SK-N-SH treated with all-trans-retinoic acid at 6 μM for 48 hours (cell line): ENCODE results near the gene HRH3.

Source experiments
- ATAC-seq: fragments of 200-7000 bp; cut with Tn5 transposase; 3 replicates; pipeline ENCODE4 v1.9.1; 2020; ENCODE audit warnings: mild to moderate bottlenecking, moderate library complexity
- BACH2 ChIP-seq: fragments of 250-450 bp; sonication (Bioruptor Pico); IDR thresholded peaks from 2 replicates; pipeline ENCODE4 v1.9.0; 2021; ENCODE audit warnings: mild to moderate bottlenecking, borderline replicate concordance
- CREB5 ChIP-seq: fragments of 250-450 bp; sonication (Bioruptor Pico); IDR thresholded peaks from 2 replicates; pipeline ENCODE4 v1.5.1; 2020; ENCODE audit warnings: low read depth, mild to moderate bottlenecking, moderate library complexity
- CSDC2 ChIP-seq: fragments of 250-450 bp; sonication (Bioruptor Pico); IDR thresholded peaks from 2 replicates; pipeline ENCODE4 v1.5.0; 2020; ENCODE audit warnings: mild to moderate bottlenecking, moderate library complexity
- CSRNP3 ChIP-seq: fragments of 250-450 bp; sonication (Bioruptor Pico); IDR thresholded peaks from 2 replicates; pipeline ENCODE4 v1.5.1; 2021; ENCODE audit warnings: mild to moderate bottlenecking, moderate library complexity
- ESRRG ChIP-seq: fragments of 250-450 bp; sonication (Bioruptor Pico); IDR thresholded peaks from 2 replicates; pipeline ENCODE4 v1.6.1; 2021; ENCODE audit warnings: mild to moderate bottlenecking
- GLIS3 ChIP-seq: fragments of 250-450 bp; sonication (Bioruptor Pico); IDR thresholded peaks from 2 replicates; pipeline ENCODE4 v1.5.0; 2020; ENCODE audit warnings: mild to moderate bottlenecking, moderate library complexity
- PATZ1 ChIP-seq: fragments of 250-450 bp; sonication (Bioruptor Pico); IDR thresholded peaks from 2 replicates; pipeline ENCODE4 v1.8.0; 2020; ENCODE audit warnings: mild to moderate bottlenecking, moderate library complexity, borderline replicate concordance
- POU6F1 ChIP-seq: fragments of 250-450 bp; sonication (Bioruptor Pico); IDR thresholded peaks from 2 replicates; pipeline ENCODE4 v1.8.0; 2021; ENCODE audit warnings: low read depth, mild to moderate bottlenecking, moderate library complexity, borderline replicate concordance
- PPARA ChIP-seq: fragments of 250-450 bp; sonication (Bioruptor Pico); IDR thresholded peaks from 2 replicates; pipeline ENCODE4 v1.5.0; 2020; ENCODE audit warnings: mild to moderate bottlenecking, borderline replicate concordance
- RARB ChIP-seq: fragments of 250-450 bp; sonication (Bioruptor Pico); IDR thresholded peaks from 2 replicates; pipeline ENCODE4 v1.8.0; 2021; ENCODE audit warnings: mild to moderate bottlenecking, moderate library complexity
- SNAI2 ChIP-seq: fragments of 250-450 bp; sonication (Bioruptor Pico); IDR thresholded peaks from 2 replicates; pipeline ENCODE4 v1.5.0; 2020; ENCODE audit warnings: mild to moderate bottlenecking, moderate library complexity
- TCF4 ChIP-seq: fragments of 250-450 bp; sonication (Bioruptor Pico); IDR thresholded peaks from 2 replicates; pipeline ENCODE4 v1.8.0; 2021; ENCODE audit warnings: mild to moderate bottlenecking, moderate library complexity, borderline replicate concordance
- TOX ChIP-seq: fragments of 250-450 bp; sonication (Bioruptor Pico); IDR thresholded peaks from 2 replicates; pipeline ENCODE4 v1.8.0; 2021; ENCODE audit warnings: mild to moderate bottlenecking, moderate library complexity, borderline replicate concordance
- TSHZ2 ChIP-seq: fragments of 250-450 bp; sonication (Bioruptor Pico); IDR thresholded peaks from 2 replicates; pipeline ENCODE4 v1.5.0; 2020; ENCODE audit warnings: mild to moderate bottlenecking, moderate library complexity
- ZC3H10 ChIP-seq: fragments of 250-450 bp; sonication (Bioruptor Pico); IDR thresholded peaks from 2 replicates; pipeline ENCODE4 v1.5.1; 2021; ENCODE audit warnings: mild to moderate bottlenecking, moderate library complexity
- ZFP3 ChIP-seq: fragments of 250-450 bp; sonication (Bioruptor Pico); IDR thresholded peaks from 2 replicates; pipeline ENCODE4 v1.5.0; 2020; ENCODE audit warnings: mild to moderate bottlenecking, moderate library complexity
- ZFP30 ChIP-seq: fragments of 450-650 bp; formaldehyde crosslinking; IDR thresholded peaks from 2 replicates; pipeline ENCODE4 v1.5.0; 2022; ENCODE audit warnings: mild to moderate bottlenecking, moderate library complexity
- ZNF565 ChIP-seq: fragments of 450-650 bp; formaldehyde crosslinking; conservative IDR thresholded peaks from 2 replicates; pipeline ENCODE4 v1.5.0; 2020; ENCODE audit warnings: low read depth, mild to moderate bottlenecking, moderate library complexity
- ZNF70 ChIP-seq: fragments of 450-650 bp; formaldehyde crosslinking; IDR thresholded peaks from 2 replicates; pipeline ENCODE4 v1.5.0; 2020; ENCODE audit warnings: mild to moderate bottlenecking, moderate library complexity
- ZNF8 ChIP-seq: fragments of 450-650 bp; formaldehyde crosslinking; IDR thresholded peaks from 2 replicates; pipeline ENCODE4 v1.5.0; 2020; ENCODE audit warnings: mild to moderate bottlenecking, moderate library complexity

Gene HRH3

GRCh38 chr20:62252342-62252966 lies 32.4 kb upstream of the HRH3 start:
- ATAC-seq = no peak
- TF ChIP-seq ESRRG (CRISPR knock-in tag) (no peak), ZFP30 (CRISPR knock-in tag) (no peak), POU6F1 (no peak), CSRNP3 (CRISPR knock-in tag) (no peak), ZNF8 (CRISPR knock-in tag) (no peak), CSDC2 (no peak), SNAI2 (CRISPR knock-in tag) (no peak), TOX (CRISPR knock-in tag) (no peak), PPARA (CRISPR knock-in tag) (no peak), TSHZ2 (CRISPR knock-in tag) (no peak), BACH2 (no peak), ZFP3 (no peak), ZNF70 (CRISPR knock-in tag) (no peak)

- TF ChIP-seq ZFP30 (CRISPR knock-in tag) (no peak), GLIS3 (no peak), CREB5 (CRISPR knock-in tag) (no peak), CSRNP3 (CRISPR knock-in tag) (no peak), PATZ1 (CRISPR knock-in tag) (no peak), ZNF565 (CRISPR knock-in tag) (no peak), BACH2 (no peak), ZFP3 (no peak), RARB (CRISPR knock-in tag) (no peak), ZC3H10 (CRISPR knock-in tag) (no peak), POU6F1 (no peak), TOX (CRISPR knock-in tag) (no peak), TCF4 (CRISPR knock-in tag) (no peak)
- TF ChIP-seq, all 23 proteins: peak for 0
- no peak for ATAC-seq
These were observed 28.9 kb upstream of the HRH3 start for GRCh38 chr20:62248890-62249560.
